Fibroblast of lung (primary cell): Measurements from ENCODE around the gene EBNA1BP2. TPM values are rescaled to one million over a fixed set of nuclear protein-coding genes. Genes with fewer than 3 reads are reported as not detected.
A peak's percentile ranks its signal among the peaks of the same experiment; 100 is the strongest.

Experiments
- DNase-seq, 2 donors: peaks; one replicate each; pipeline versions ENCODE4 v3.0.0 to v3.0.0-alpha.2; 2010; ENCODE audit warnings: low read depth in 2 of 2
- H2AFZ ChIP-seq: 2 replicates; pipeline ENCODE4 v1.5.1; 2012; ENCODE audit warnings: low read length, control low read depth, inconsistent platforms
- H3K27ac ChIP-seq: 2 replicates; pipeline ENCODE4 v1.5.1; 2011; ENCODE audit warnings: low read length, control low read depth; ENCODE audit not compliant: insufficient read depth
- H3K27me3 ChIP-seq: 2 replicates; pipeline ENCODE4 v1.5.1; 2011; ENCODE audit warnings: mild to moderate bottlenecking, low read length; ENCODE audit not compliant: control insufficient read depth, insufficient read depth
- H3K36me3 ChIP-seq: 2 replicates; pipeline ENCODE4 v1.5.1; 2011; ENCODE audit warnings: low read length; ENCODE audit not compliant: control insufficient read depth, insufficient read depth
- H3K4me1 ChIP-seq: 2 replicates; pipeline ENCODE4 v1.5.1; 2011; ENCODE audit warnings: low read length; ENCODE audit not compliant: control insufficient read depth, insufficient read depth; ENCODE audit errors: extremely low read depth
- H3K4me2 ChIP-seq: 2 replicates; pipeline ENCODE4 v1.5.1; 2011; ENCODE audit warnings: low read length, control low read depth; ENCODE audit not compliant: insufficient read depth; ENCODE audit errors: extremely low read depth
- H3K4me3 ChIP-seq, 4 experiments: fragments of 200-600 bp in 1 of 4; sonication (generic) in 1 of 4; replicated peaks in 1 of 4; 2 replicates each; pipeline ENCODE4 v1.5.1; 2011 to 2016; ENCODE audit warnings: low read length in 4 of 4, low read depth in 3 of 4, mild to moderate bottlenecking in 3 of 4, control low read depth in 2 of 4, inconsistent platforms in 1 of 4, mixed read lengths in 1 of 4; ENCODE audit not compliant: insufficient read depth in 1 of 4; ENCODE audit errors: control extremely low read depth in 1 of 4
- H3K79me2 ChIP-seq: 2 replicates; pipeline ENCODE4 v1.5.1; 2012; ENCODE audit warnings: mild to moderate bottlenecking, low read length, inconsistent platforms; ENCODE audit not compliant: control insufficient read depth, insufficient read depth
- H3K9ac ChIP-seq: 2 replicates; pipeline ENCODE4 v1.5.1; 2011; ENCODE audit warnings: mild to moderate bottlenecking, low read length, control low read depth; ENCODE audit not compliant: insufficient read depth
- H3K9me3 ChIP-seq: 2 replicates; pipeline ENCODE4 v1.5.1; 2012; ENCODE audit warnings: low read depth, low read length; ENCODE audit not compliant: control insufficient read depth, insufficient read depth
- H4K20me1 ChIP-seq: 2 replicates; pipeline ENCODE4 v1.5.1; 2011; ENCODE audit warnings: low read length; ENCODE audit not compliant: control insufficient read depth, insufficient read depth; ENCODE audit errors: extremely low read depth
- EZH2 ChIP-seq: IDR thresholded peaks from 2 replicates; pipeline ENCODE4 v1.5.1; 2012; ENCODE audit warnings: low read length, control low read depth, mild to moderate bottlenecking; ENCODE audit errors: missing control alignments
- polyA plus RNA-seq, 2 donors: library from polyadenylated mRNA; depleted of rRNA in 1 of 2; stranded (reverse) in 1 of 2; unstranded in 1 of 2; fragments of >200 nt; gene quantifications; 2 replicates each; pipeline ENCODE4 v1.2.1, GENCODE V29; 2011 to 2012; ENCODE audit warnings: missing spikeins in 1 of 2
- total RNA-seq: library from RNA; depleted of rRNA; stranded (reverse); fragments of >200 nt; gene quantifications from 2 replicates; pipeline ENCODE4 v1.2.1, GENCODE V29; 2014
- TF ChIP-seq, protein P1 (sequence below), 2 donors: IDR thresholded peaks in 1 of 2; conservative IDR thresholded peaks in 1 of 2; 1 replicate in 1 of 2; 2 replicates in 1 of 2; pipeline ENCODE4 v1.5.1; 2011 to 2012; ENCODE audit warnings: low read length in 2 of 2, control low read depth in 1 of 2, inconsistent platforms in 1 of 2, low read depth in 1 of 2, mild to moderate bottlenecking in 1 of 2

Gene EBNA1BP2
- total and polyA plus RNA-seq, 2 donors (not counting 1 experiment from before 2014, with no cell fraction given) = 39.1 to 52.4 TPM

DNA sequence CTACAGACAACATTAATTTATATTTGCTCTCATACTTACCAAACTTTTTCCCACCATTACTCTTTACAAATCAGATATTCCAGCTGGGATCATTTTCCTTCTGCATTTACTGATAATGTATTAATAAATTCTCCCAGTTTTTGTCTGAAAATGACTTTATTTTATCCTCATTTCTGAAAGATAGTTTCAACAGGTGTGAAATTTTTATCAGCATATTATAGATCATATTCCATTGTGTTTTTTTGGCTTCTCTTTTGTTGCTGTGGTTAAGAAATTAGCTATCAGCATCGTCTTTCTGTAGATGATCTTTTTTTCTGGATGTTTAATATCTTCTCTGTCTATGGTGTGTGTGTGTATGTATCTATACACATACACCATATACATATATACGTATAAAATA lies 2.8 kb upstream of the EBNA1BP2 start:
- Histone ChIP-seq H3K4me3 (no peak overlapping the region), H2AFZ (no peak overlapping the region), H3K4me2 (no peak overlapping the region), H3K27ac (no peak overlapping the region), H4K20me1 (no peaks in the 10 kb centered on the region), H3K9me3 (no peaks in the 10 kb centered on the region), H3K4me1 (peaks cover 2% of the 10 kb centered on the region), H3K9ac (no peak overlapping the region), H3K36me3 (peaks cover 2% of the 10 kb centered on the region), H3K27me3 (peaks cover 10% of the 10 kb centered on the region), H3K79me2 (peaks cover 22% of the 10 kb centered on the region)
- TF ChIP-seq, protein P1, sequence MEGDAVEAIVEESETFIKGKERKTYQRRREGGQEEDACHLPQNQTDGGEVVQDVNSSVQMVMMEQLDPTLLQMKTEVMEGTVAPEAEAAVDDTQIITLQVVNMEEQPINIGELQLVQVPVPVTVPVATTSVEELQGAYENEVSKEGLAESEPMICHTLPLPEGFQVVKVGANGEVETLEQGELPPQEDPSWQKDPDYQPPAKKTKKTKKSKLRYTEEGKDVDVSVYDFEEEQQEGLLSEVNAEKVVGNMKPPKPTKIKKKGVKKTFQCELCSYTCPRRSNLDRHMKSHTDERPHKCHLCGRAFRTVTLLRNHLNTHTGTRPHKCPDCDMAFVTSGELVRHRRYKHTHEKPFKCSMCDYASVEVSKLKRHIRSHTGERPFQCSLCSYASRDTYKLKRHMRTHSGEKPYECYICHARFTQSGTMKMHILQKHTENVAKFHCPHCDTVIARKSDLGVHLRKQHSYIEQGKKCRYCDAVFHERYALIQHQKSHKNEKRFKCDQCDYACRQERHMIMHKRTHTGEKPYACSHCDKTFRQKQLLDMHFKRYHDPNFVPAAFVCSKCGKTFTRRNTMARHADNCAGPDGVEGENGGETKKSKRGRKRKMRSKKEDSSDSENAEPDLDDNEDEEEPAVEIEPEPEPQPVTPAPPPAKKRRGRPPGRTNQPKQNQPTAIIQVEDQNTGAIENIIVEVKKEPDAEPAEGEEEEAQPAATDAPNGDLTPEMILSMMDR (conservative IDR thresholded peaks at IDR 0.05 in 1 of 2, IDR thresholded peaks at IDR 0.05 in 1 of 2; ENCODE audit: low read depth in 1 of 2, low read length in 2 of 2) = no peak
- TF ChIP-seq EZH2 = no peak
- no peak for DNase-seq

GRCh38 chr1:43172527-43172972 lies 460 bp upstream of the EBNA1BP2 start:
- H3K27ac ChIP-seq = peak overlapping the region; percentile 72
- H3K9me3 ChIP-seq = no peaks in the 10 kb centered on the region
- peaks cover 2% of the 10 kb centered on the region for H3K4me1 ChIP-seq
- peak overlapping the region; percentile 59 for H3K4me2 ChIP-seq
- peaks cover 9% of the 10 kb centered on the region for H3K27me3 ChIP-seq
- peak overlapping the region; percentile 77 to 97 (median 90) for H3K4me3 ChIP-seq
- H3K36me3 ChIP-seq = peaks cover 12% of the 10 kb centered on the region
- no peak for TF ChIP-seq EZH2
- TF ChIP-seq, protein P1 (conservative IDR thresholded peaks at IDR 0.05 in 1 of 2, IDR thresholded peaks at IDR 0.05 in 1 of 2; ENCODE audit: low read depth in 1 of 2, low read length in 2 of 2) = no peak
- no peaks in the 10 kb centered on the region for H4K20me1 ChIP-seq
- H2AFZ ChIP-seq = peak overlapping the region; percentile 86
- peaks cover 28% of the 10 kb centered on the region for H3K79me2 ChIP-seq
- peak; percentile 83 to 89 for DNase-seq
- no peak overlapping the region for H3K9ac ChIP-seq

- Histone ChIP-seq H3K9me3 (no peaks in the 10 kb centered on the region), H3K27ac (peak overlapping the region; percentile 72), H3K4me1 (peaks cover 2% of the 10 kb centered on the region), H4K20me1 (no peaks in the 10 kb centered on the region), H3K27me3 (peaks cover 4% of the 10 kb centered on the region), H3K9ac (peak overlapping the region; percentile 68), H3K79me2 (peaks cover 28% of the 10 kb centered on the region), H3K4me2 (peak overlapping the region; percentile 94), H3K36me3 (peaks cover 17% of the 10 kb centered on the region), H3K4me3 (peak overlapping the region; percentile 77 to 97 (median 90)), H2AFZ (peak overlapping the region; percentile 89)
- TF ChIP-seq EZH2 = no peak
- TF ChIP-seq, protein P1 (conservative IDR thresholded peaks at IDR 0.05 in 1 of 2, IDR thresholded peaks at IDR 0.05 in 1 of 2; ENCODE audit: low read depth in 1 of 2, low read length in 2 of 2) = no peak
- peak in 1 of 2 donors; percentile 1 for DNase-seq
These were observed 696 bp downstream of the EBNA1BP2 start for GRCh38 chr1:43171312-43171875.
